GM20000 (cell line): ENCODE data around the gene RBPJL.

ENCODE experiments used
- DNase-seq: peaks from one replicate; pipeline ENCODE4 v3.0.0; 2012; ENCODE audit warnings: low spot score
- CTCF ChIP-seq: IDR thresholded peaks from 2 replicates; pipeline ENCODE4 v1.5.1; 2012; ENCODE audit warnings: mild to moderate bottlenecking, control low read depth; ENCODE audit errors: extremely low read depth, missing control alignments

The RBPJL gene

GRCh38 chr20:45288376-45288775 lies 18.3 kb upstream of the RBPJL start:
- DNase-seq, result no peak
- no peak for TF ChIP-seq CTCF

GRCh38 chr20:45288860-45289259 lies 17.8 kb upstream of the RBPJL start:
- no peak for TF ChIP-seq CTCF

GRCh38 chr20:45289942-45290676 lies 16.5 kb upstream of the RBPJL start:
- no peak for DNase-seq
- TF ChIP-seq CTCF, result no peak

More at GRCh38 chr20:45288860-45289259, 17.8 kb upstream of the RBPJL start:
- DNase-seq, result no peak

GRCh38 chr20:45290677-45291355 lies 15.8 kb upstream of the RBPJL start:
- peak; percentile 82 for DNase-seq
- TF ChIP-seq CTCF, result peak; percentile 76

- no peak for TF ChIP-seq CTCF
- DNase-seq, result no peak
Measured at GRCh38 chr20:45291526-45291925, 15.1 kb upstream of the RBPJL start.

- DNase-seq, result no peak
- no peak for TF ChIP-seq CTCF
Measured at GRCh38 chr20:45292343-45292742, 14.3 kb upstream of the RBPJL start.
